ENCODE measurements around the gene NKD2. TPM values are rescaled to one million over a fixed set of nuclear protein-coding genes. Genes with fewer than 3 reads are reported as not detected.

NKD2 gene
- total and polyA plus RNA-seq, 2 experiments from 2014 or later = not detected

DNA sequence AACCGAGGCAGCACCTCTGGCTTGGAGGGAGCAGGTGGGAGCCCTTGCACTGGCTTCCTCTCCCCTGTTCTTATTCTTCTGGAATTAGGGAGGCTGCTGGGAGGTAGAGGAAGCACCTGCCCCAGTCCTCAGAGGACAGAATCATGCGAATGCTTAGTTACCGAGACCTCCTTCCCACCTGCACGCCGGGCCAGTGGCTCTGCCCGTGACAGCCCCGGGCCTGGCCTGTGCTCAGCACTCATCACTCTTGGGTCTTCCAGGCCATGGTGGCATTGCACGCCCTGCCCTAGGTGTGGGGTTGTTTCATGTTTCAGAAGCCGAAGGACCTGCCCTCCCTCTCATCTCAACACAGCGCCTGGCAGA lies 45.3 kb upstream of the NKD2 start:
- Histone ChIP-seq H3K79me2 (ENCODE audit: insufficient read depth) (no peaks in the 10 kb centered on the region), H4K20me1 (ENCODE audit: insufficient read depth) (no peaks in the 10 kb centered on the region), H3K9me2 (ENCODE audit: insufficient read depth) (no peaks in the 10 kb centered on the region), H3K36me3 (ENCODE audit: low read depth) (no peaks in the 10 kb centered on the region), H3K9me3 (ENCODE audit: low read depth) (no peaks in the 10 kb centered on the region), H3K27ac (no peak overlapping the region), H3K27me3 (replicated peaks; ENCODE audit: insufficient read depth) (peaks cover 33% of the 10 kb centered on the region), H3F3A (ENCODE audit: insufficient read depth) (0 out of 2 replicates have a peak, but pooled peaks cover 2% of the 10 kb centered on the region), H3K4me2 (ENCODE audit: unreplicated experiment) (no peak overlapping the region), H3K9ac (no peak overlapping the region), H2AFZ (no peak overlapping the region), H3K4me3 (no peak overlapping the region), H3K4me1 (ENCODE audit: insufficient read depth) (peaks cover 16% of the 10 kb centered on the region)
- 82% methylated on average over 10 of the region's 10 CpGs for WGBS, 2 experiments (ENCODE audit: low coverage in 1 of 2, low lambda C conversion rate in 2 of 2, missing lambda C conversion rate in 2 of 2)
- no peak for DNase-seq
- in situ Hi-C loops (cut with MboI) = no loop called here
- TF ChIP-seq EZH2 (IDR thresholded peaks at IDR 0.05; ENCODE audit: insufficient read depth, poor library complexity, severe bottlenecking) (no peak), EZH2phosphoT487 (IDR thresholded peaks at IDR 0.05; ENCODE audit: insufficient read depth, low read depth) (no peak)

DNA sequence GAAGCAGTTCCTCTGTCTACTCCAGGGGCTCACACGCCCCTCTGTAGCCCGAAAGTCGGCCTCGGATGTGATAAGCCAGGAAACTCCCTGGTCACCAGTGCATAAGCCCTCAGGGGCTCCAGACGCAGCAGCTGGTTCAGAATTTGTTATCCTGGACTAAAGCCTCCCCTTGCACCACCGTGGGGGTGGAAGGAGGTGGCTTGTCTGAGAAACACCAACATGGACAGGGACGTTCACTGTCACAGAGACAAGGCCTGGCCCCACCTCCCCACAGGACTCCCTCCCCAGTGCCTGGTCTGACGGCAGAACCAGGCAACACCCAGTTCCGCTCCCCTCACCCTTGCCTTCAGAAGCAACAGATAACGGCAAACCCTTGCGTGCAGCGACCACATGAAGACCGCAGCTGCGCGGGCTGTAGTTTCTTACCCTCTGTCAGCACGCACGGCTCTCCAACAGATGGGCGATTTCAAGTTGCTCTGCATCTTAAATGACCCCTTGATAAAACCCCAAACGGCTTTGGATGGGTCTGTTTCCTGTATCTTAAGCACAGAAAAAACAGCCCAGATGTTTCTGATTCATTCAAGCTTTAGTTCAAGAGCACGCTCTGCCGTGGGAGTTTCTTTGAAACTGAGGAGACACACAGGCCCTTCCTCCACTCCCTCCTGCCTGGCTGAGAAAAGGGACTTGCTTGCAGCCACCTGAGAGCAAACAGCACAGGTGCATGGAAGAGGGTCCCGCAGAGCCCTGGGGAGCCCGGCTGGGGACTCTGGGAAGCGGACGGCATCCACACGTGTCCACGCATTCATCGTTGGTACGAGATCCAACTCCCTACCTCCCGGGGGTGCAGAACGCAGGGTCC lies 44.7 kb upstream of the NKD2 start:
- peak; percentile 73 for DNase-seq
- Histone ChIP-seq H3K9me3 (ENCODE audit: low read depth) (no peaks in the 10 kb centered on the region), H3F3A (ENCODE audit: insufficient read depth) (peaks cover 8% of the 10 kb centered on the region), H3K9me2 (ENCODE audit: insufficient read depth) (no peaks in the 10 kb centered on the region), H3K4me3 (no peak overlapping the region), H3K27me3 (replicated peaks; ENCODE audit: insufficient read depth) (peaks cover 39% of the 10 kb centered on the region), H3K36me3 (ENCODE audit: low read depth) (no peaks in the 10 kb centered on the region), H3K4me1 (ENCODE audit: insufficient read depth) (peaks cover 12% of the 10 kb centered on the region; the same call in 1 of the 2 replicates), H4K20me1 (ENCODE audit: insufficient read depth) (no peaks in the 10 kb centered on the region), H3K4me2 (ENCODE audit: unreplicated experiment) (peak overlapping the region; percentile 67), H3K79me2 (ENCODE audit: insufficient read depth) (no peaks in the 10 kb centered on the region), H3K9ac (no peak overlapping the region), H2AFZ (peak overlapping the region; percentile 11; the same call in 1 of the 2 replicates), H3K27ac (no peak overlapping the region)
- TF ChIP-seq EZH2phosphoT487 (IDR thresholded peaks at IDR 0.05; ENCODE audit: insufficient read depth, low read depth) = no peak
- TF ChIP-seq EZH2 (IDR thresholded peaks at IDR 0.05; ENCODE audit: insufficient read depth, poor library complexity, severe bottlenecking) = no peak
- 14 to 17% methylated on average over 25 to 31 of the region's 31 CpGs for WGBS, 2 experiments (ENCODE audit: low coverage in 1 of 2, low lambda C conversion rate in 2 of 2, missing lambda C conversion rate in 2 of 2)
- in situ Hi-C loops (cut with MboI) = no loop called here

DNA sequence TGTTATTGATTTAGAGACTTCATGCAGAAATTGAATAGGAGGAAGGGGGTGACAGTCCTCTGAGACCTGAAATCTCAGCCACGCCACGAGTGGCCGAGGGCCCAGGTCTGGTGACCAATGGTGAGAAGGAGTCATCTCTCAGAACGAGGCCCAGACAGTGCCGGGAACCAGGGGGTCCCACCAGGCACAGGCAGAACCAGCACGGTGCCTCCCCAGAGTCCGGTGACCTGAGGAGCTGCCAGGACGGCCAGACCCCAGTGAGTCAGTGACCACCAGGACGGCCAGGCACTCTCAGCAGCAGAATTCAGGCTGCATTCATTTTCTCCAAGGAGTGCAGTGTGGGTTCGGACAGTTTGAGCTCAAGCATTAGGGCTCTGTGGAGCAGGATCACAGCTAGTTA lies 43.8 kb upstream of the NKD2 start:
- WGBS, 2 experiments (ENCODE audit: low coverage in 1 of 2, low lambda C conversion rate in 2 of 2, missing lambda C conversion rate in 2 of 2) = 79 to 81% methylated on average over 10 of the region's 10 CpGs
- no peaks in the 10 kb centered on the region for H3K36me3 ChIP-seq (ENCODE audit: low read depth)
- H3K27me3 ChIP-seq (replicated peaks; ENCODE audit: insufficient read depth) = peaks cover 48% of the 10 kb centered on the region
- no peaks in the 10 kb centered on the region for H3K9me2 ChIP-seq (ENCODE audit: insufficient read depth)
- H3K27ac ChIP-seq = no peak overlapping the region
- DNase-seq = no peak
- H3K9ac ChIP-seq = no peak overlapping the region
- no peaks in the 10 kb centered on the region for H3K79me2 ChIP-seq (ENCODE audit: insufficient read depth)
- H3F3A ChIP-seq (ENCODE audit: insufficient read depth) = peaks cover 12% of the 10 kb centered on the region
- H3K4me1 ChIP-seq (ENCODE audit: insufficient read depth) = peaks cover 21% of the 10 kb centered on the region
- H4K20me1 ChIP-seq (ENCODE audit: insufficient read depth) = no peaks in the 10 kb centered on the region
- H3K9me3 ChIP-seq (ENCODE audit: low read depth) = no peaks in the 10 kb centered on the region
- no peak for TF ChIP-seq EZH2phosphoT487 (IDR thresholded peaks at IDR 0.05; ENCODE audit: insufficient read depth, low read depth)
- TF ChIP-seq EZH2 (IDR thresholded peaks at IDR 0.05; ENCODE audit: insufficient read depth, poor library complexity, severe bottlenecking) = no peak
- no peak overlapping the region for H3K4me3 ChIP-seq
- in situ Hi-C loops (cut with MboI) = no loop called here
- no peak overlapping the region for H2AFZ ChIP-seq
- no peak overlapping the region for H3K4me2 ChIP-seq (ENCODE audit: unreplicated experiment)

DNA sequence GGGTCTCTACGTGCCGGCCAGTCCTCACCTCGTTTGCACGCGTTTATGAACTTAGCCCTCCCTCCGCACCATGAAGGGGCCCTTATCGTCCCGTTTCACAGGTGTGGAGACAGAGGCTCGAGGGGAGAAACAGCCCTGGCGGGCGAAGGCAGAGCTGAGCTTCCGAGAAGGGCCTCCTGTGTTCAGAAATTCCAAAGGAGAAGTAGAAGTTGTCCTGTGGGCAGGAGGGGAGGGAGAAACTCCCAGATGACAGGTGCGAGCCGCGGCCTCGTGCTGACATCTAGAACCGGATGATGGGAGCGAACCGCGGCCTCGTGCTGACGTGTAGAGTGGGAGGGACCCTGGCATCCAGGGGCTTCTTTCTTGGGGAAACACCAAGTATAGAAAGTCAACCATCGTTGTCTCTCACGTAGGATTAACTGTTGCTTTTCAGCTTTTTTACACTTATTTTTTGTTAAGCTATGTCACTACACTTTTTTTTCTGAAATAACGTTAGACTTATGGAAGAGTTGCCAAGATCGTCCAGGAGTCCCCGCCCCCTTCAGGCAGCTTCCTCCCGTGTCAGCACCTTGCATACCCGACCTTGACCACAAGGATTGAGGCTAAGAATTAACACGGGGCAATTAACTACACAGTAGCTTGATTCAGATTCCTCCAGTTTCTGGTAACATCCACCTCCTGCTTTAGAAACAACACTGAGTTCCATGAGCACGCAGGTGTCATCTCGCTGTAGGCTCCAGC lies 42.8 kb upstream of the NKD2 start:
- H3K36me3 ChIP-seq (ENCODE audit: low read depth) = no peaks in the 10 kb centered on the region
- DNase-seq = no peak
- TF ChIP-seq EZH2phosphoT487 (IDR thresholded peaks at IDR 0.05; ENCODE audit: insufficient read depth, low read depth) = no peak
- TF ChIP-seq EZH2 (IDR thresholded peaks at IDR 0.05; ENCODE audit: insufficient read depth, poor library complexity, severe bottlenecking) = no peak
- no peak overlapping the region for H3K27ac ChIP-seq
- H3F3A ChIP-seq (ENCODE audit: insufficient read depth) = peaks cover 12% of the 10 kb centered on the region
- no peaks in the 10 kb centered on the region for H3K9me3 ChIP-seq (ENCODE audit: low read depth)
- H3K4me1 ChIP-seq (ENCODE audit: insufficient read depth) = peaks cover 21% of the 10 kb centered on the region
- no peak overlapping the region for H3K4me3 ChIP-seq
- in situ Hi-C loops (cut with MboI) = no loop called here
- H4K20me1 ChIP-seq (ENCODE audit: insufficient read depth) = no peaks in the 10 kb centered on the region
- H3K4me2 ChIP-seq (ENCODE audit: unreplicated experiment) = no peak overlapping the region
- H3K79me2 ChIP-seq (ENCODE audit: insufficient read depth) = no peaks in the 10 kb centered on the region
- H3K9me2 ChIP-seq (ENCODE audit: insufficient read depth) = no peaks in the 10 kb centered on the region
- 82% methylated on average over 31 to 32 of the region's 32 CpGs for WGBS, 2 experiments (ENCODE audit: low coverage in 1 of 2, low lambda C conversion rate in 2 of 2, missing lambda C conversion rate in 2 of 2)
- peaks cover 58% of the 10 kb centered on the region for H3K27me3 ChIP-seq (replicated peaks; ENCODE audit: insufficient read depth)
- H2AFZ ChIP-seq = no peak overlapping the region
- no peak overlapping the region for H3K9ac ChIP-seq
